Measurements from ENCODE around the gene DCHS2.

DCHS2 gene

GRCh38 chr4:154276496-154276895 lies 215.1 kb downstream of the DCHS2 start:
- H2BK5ac ChIP-seq (ENCODE audit: low read depth, low read length, poor library complexity): no peak overlapping the region
- H2BK12ac ChIP-seq (ENCODE audit: low read length): no peak overlapping the region
- H3K79me2 ChIP-seq (ENCODE audit: control insufficient read depth, insufficient read depth, low read length, poor library complexity): no peaks in the 10 kb centered on the region
- no peak overlapping the region for H2BK120ac ChIP-seq (ENCODE audit: insufficient read depth, low read length, poor library complexity)
- H2AFZ ChIP-seq (ENCODE audit: insufficient read depth, low read length, poor library complexity): no peak overlapping the region
- no peak overlapping the region for H3K27ac ChIP-seq (ENCODE audit: low read depth, low read length)
- H3K4ac ChIP-seq (ENCODE audit: low read depth, low read length): no peak overlapping the region
- H3K4me2 ChIP-seq (ENCODE audit: low read length): no peak overlapping the region
- H4K8ac ChIP-seq (ENCODE audit: low read depth, low read length): no peak overlapping the region
- H3K9ac ChIP-seq (ENCODE audit: low read length): no peak overlapping the region
- no peak overlapping the region for H3K14ac ChIP-seq (ENCODE audit: low read length)
- no peak overlapping the region for H4K12ac ChIP-seq (ENCODE audit: low read depth, low read length)
- no peaks in the 10 kb centered on the region for H3K79me1 ChIP-seq (ENCODE audit: low read length)
- H3K18ac ChIP-seq (ENCODE audit: low read length): no peak overlapping the region
- H4K91ac ChIP-seq (ENCODE audit: low read depth, low read length): no peak overlapping the region
- WGBS (ENCODE audit: extremely low coverage, insufficient coverage, insufficient read length): no CpG with 5 or more reads among the region's 1 CpG
- no peak overlapping the region for H3K23ac ChIP-seq (ENCODE audit: low read length)
- no peaks in the 10 kb centered on the region for H3K27me3 ChIP-seq (ENCODE audit: insufficient read depth, low read length)
- H2AK5ac ChIP-seq (ENCODE audit: low read length): no peak overlapping the region
- H3K9me3 ChIP-seq (ENCODE audit: insufficient read depth, low read depth, low read length): no peaks in the 10 kb centered on the region
- no peak overlapping the region for H3K4me3 ChIP-seq (ENCODE audit: low read depth, low read length)
- H3K4me1 ChIP-seq (ENCODE audit: control insufficient read depth in 1 of 2, insufficient read depth in 2 of 2, low read length in 2 of 2): peaks cover 0 to 2% of the 10 kb centered on the region in 2 experiments
- no peak for DNase-seq
- H3K36me3 ChIP-seq (ENCODE audit: control insufficient read depth in 1 of 2, insufficient read depth in 2 of 2, low read length in 2 of 2): no peaks in the 10 kb centered on the region

- H3K27me3 ChIP-seq (ENCODE audit: insufficient read depth, low read length): no peaks in the 10 kb centered on the region
- H2BK12ac ChIP-seq (ENCODE audit: low read length): no peak overlapping the region
- no peak overlapping the region for H3K18ac ChIP-seq (ENCODE audit: low read length)
- H3K4ac ChIP-seq (ENCODE audit: low read depth, low read length): no peak overlapping the region
- H2BK5ac ChIP-seq (ENCODE audit: low read depth, low read length, poor library complexity): no peak overlapping the region
- H3K79me1 ChIP-seq (ENCODE audit: low read length): no peaks in the 10 kb centered on the region
- H3K4me1 ChIP-seq (ENCODE audit: control insufficient read depth in 1 of 2, insufficient read depth in 2 of 2, low read length in 2 of 2): no peaks in the 10 kb centered on the region
- H4K8ac ChIP-seq (ENCODE audit: low read depth, low read length): no peak overlapping the region
- no peak overlapping the region for H3K4me3 ChIP-seq (ENCODE audit: low read depth, low read length)
- H3K9me3 ChIP-seq (ENCODE audit: insufficient read depth, low read depth, low read length): no peaks in the 10 kb centered on the region
- H3K36me3 ChIP-seq (ENCODE audit: control insufficient read depth in 1 of 2, insufficient read depth in 2 of 2, low read length in 2 of 2): no peaks in the 10 kb centered on the region
- H2AFZ ChIP-seq (ENCODE audit: insufficient read depth, low read length, poor library complexity): no peak overlapping the region
- no peak overlapping the region for H3K23ac ChIP-seq (ENCODE audit: low read length)
- no peak overlapping the region for H4K12ac ChIP-seq (ENCODE audit: low read depth, low read length)
- peak in 1 of 2 donors; percentile 2 for DNase-seq
- WGBS (ENCODE audit: extremely low coverage, insufficient coverage, insufficient read length): no CpG with 5 or more reads among the region's 4 CpGs
- no peak overlapping the region for H3K9ac ChIP-seq (ENCODE audit: low read length)
- no peaks in the 10 kb centered on the region for H3K79me2 ChIP-seq (ENCODE audit: control insufficient read depth, insufficient read depth, low read length, poor library complexity)
- H3K27ac ChIP-seq (ENCODE audit: low read depth, low read length): no peak overlapping the region
- no peak overlapping the region for H2AK5ac ChIP-seq (ENCODE audit: low read length)
- H4K91ac ChIP-seq (ENCODE audit: low read depth, low read length): no peak overlapping the region
- no peak overlapping the region for H3K14ac ChIP-seq (ENCODE audit: low read length)
- no peak overlapping the region for H3K4me2 ChIP-seq (ENCODE audit: low read length)
- H2BK120ac ChIP-seq (ENCODE audit: insufficient read depth, low read length, poor library complexity): no peak overlapping the region
Observed at GRCh38 chr4:154254999-154255398, 236.6 kb downstream of the DCHS2 start.

- H3K9me3 ChIP-seq (ENCODE audit: insufficient read depth, low read depth, low read length): no peaks in the 10 kb centered on the region
- H3K27me3 ChIP-seq (ENCODE audit: insufficient read depth, low read length): no peaks in the 10 kb centered on the region
- no peak overlapping the region for H2AK5ac ChIP-seq (ENCODE audit: low read length)
- H3K4ac ChIP-seq (ENCODE audit: low read depth, low read length): no peak overlapping the region
- no peak overlapping the region for H2AFZ ChIP-seq (ENCODE audit: insufficient read depth, low read length, poor library complexity)
- no peak overlapping the region for H3K27ac ChIP-seq (ENCODE audit: low read depth, low read length)
- H4K8ac ChIP-seq (ENCODE audit: low read depth, low read length): no peak overlapping the region
- H3K79me1 ChIP-seq (ENCODE audit: low read length): no peaks in the 10 kb centered on the region
- H4K91ac ChIP-seq (ENCODE audit: low read depth, low read length): no peak overlapping the region
- no peak for DNase-seq
- no peak overlapping the region for H3K4me3 ChIP-seq (ENCODE audit: low read depth, low read length)
- no peaks in the 10 kb centered on the region for H3K36me3 ChIP-seq (ENCODE audit: control insufficient read depth in 1 of 2, insufficient read depth in 2 of 2, low read length in 2 of 2)
- no peak overlapping the region for H4K12ac ChIP-seq (ENCODE audit: low read depth, low read length)
- no CpG with 5 or more reads among the region's 4 CpGs for WGBS (ENCODE audit: extremely low coverage, insufficient coverage, insufficient read length)
- no peak overlapping the region for H2BK5ac ChIP-seq (ENCODE audit: low read depth, low read length, poor library complexity)
- H3K23ac ChIP-seq (ENCODE audit: low read length): peak overlapping the region; percentile 27
- H3K4me2 ChIP-seq (ENCODE audit: low read length): no peak overlapping the region
- H2BK120ac ChIP-seq (ENCODE audit: insufficient read depth, low read length, poor library complexity): no peak overlapping the region
- H3K4me1 ChIP-seq (ENCODE audit: control insufficient read depth in 1 of 2, insufficient read depth in 2 of 2, low read length in 2 of 2): no peaks in the 10 kb centered on the region
- H3K9ac ChIP-seq (ENCODE audit: low read length): no peak overlapping the region
- no peak overlapping the region for H2BK12ac ChIP-seq (ENCODE audit: low read length)
- no peak overlapping the region for H3K18ac ChIP-seq (ENCODE audit: low read length)
- H3K79me2 ChIP-seq (ENCODE audit: control insufficient read depth, insufficient read depth, low read length, poor library complexity): no peaks in the 10 kb centered on the region
- no peak overlapping the region for H3K14ac ChIP-seq (ENCODE audit: low read length)
Observed at GRCh38 chr4:154234576-154234975, 257.0 kb downstream of the DCHS2 start.

- no peaks in the 10 kb centered on the region for H3K9me3 ChIP-seq (ENCODE audit: insufficient read depth, low read depth, low read length)
- H3K23ac ChIP-seq (ENCODE audit: low read length): no peak overlapping the region
- H2AFZ ChIP-seq (ENCODE audit: insufficient read depth, low read length, poor library complexity): no peak overlapping the region
- H3K79me1 ChIP-seq (ENCODE audit: low read length): no peaks in the 10 kb centered on the region
- no peak overlapping the region for H3K4me2 ChIP-seq (ENCODE audit: low read length)
- no peak overlapping the region for H3K14ac ChIP-seq (ENCODE audit: low read length)
- no peak overlapping the region for H3K9ac ChIP-seq (ENCODE audit: low read length)
- no peak overlapping the region for H3K4me3 ChIP-seq (ENCODE audit: low read depth, low read length)
- no peak overlapping the region for H3K27ac ChIP-seq (ENCODE audit: low read depth, low read length)
- no peak overlapping the region for H4K12ac ChIP-seq (ENCODE audit: low read depth, low read length)
- no peak overlapping the region for H2BK12ac ChIP-seq (ENCODE audit: low read length)
- H3K4me1 ChIP-seq (ENCODE audit: control insufficient read depth in 1 of 2, insufficient read depth in 2 of 2, low read length in 2 of 2): no peaks in the 10 kb centered on the region
- no peak overlapping the region for H2AK5ac ChIP-seq (ENCODE audit: low read length)
- H3K27me3 ChIP-seq (ENCODE audit: insufficient read depth, low read length): no peaks in the 10 kb centered on the region
- no peak overlapping the region for H2BK120ac ChIP-seq (ENCODE audit: insufficient read depth, low read length, poor library complexity)
- no peak overlapping the region for H4K91ac ChIP-seq (ENCODE audit: low read depth, low read length)
- no peak overlapping the region for H3K18ac ChIP-seq (ENCODE audit: low read length)
- WGBS (ENCODE audit: extremely low coverage, insufficient coverage, insufficient read length): no CpG with 5 or more reads among the region's 2 CpGs
- H3K4ac ChIP-seq (ENCODE audit: low read depth, low read length): no peak overlapping the region
- H4K8ac ChIP-seq (ENCODE audit: low read depth, low read length): no peak overlapping the region
- DNase-seq: no peak
- no peaks in the 10 kb centered on the region for H3K36me3 ChIP-seq (ENCODE audit: control insufficient read depth in 1 of 2, insufficient read depth in 2 of 2, low read length in 2 of 2)
- no peaks in the 10 kb centered on the region for H3K79me2 ChIP-seq (ENCODE audit: control insufficient read depth, insufficient read depth, low read length, poor library complexity)
- H2BK5ac ChIP-seq (ENCODE audit: low read depth, low read length, poor library complexity): no peak overlapping the region
Observed at GRCh38 chr4:154231806-154232478, 259.7 kb downstream of the DCHS2 start.
